Measurements from ENCODE around the gene LMLN.
A peak's percentile ranks its signal among the peaks of the same experiment; 100 is the strongest.
"Not testable (repeated sequence)": the region's sequence is repeated elsewhere in the genome, so short reads cannot be mapped to it uniquely, and the experiment has no call there.

The LMLN gene

GRCh38 chr3:198064420-198064819 is 104.4 kb downstream of the LMLN start:
- Histone ChIP-seq H3K4me2 (ENCODE audit: low read length) (no peak overlapping the region), H3K9me3 (replicated peaks; ENCODE audit: low read length) (no peaks in the 10 kb centered on the region), H3K4me3 (ENCODE audit: low read length) (no peak overlapping the region), H3K9ac (ENCODE audit: low read depth, low read length) (no peak overlapping the region), H3K36me3 (ENCODE audit: insufficient read depth, low read length) (no peaks in the 10 kb centered on the region), H3K4me1 (ENCODE audit: control insufficient read depth, insufficient read depth, low read length) (no peaks in the 10 kb centered on the region), H3K27me3 (ENCODE audit: control insufficient read depth, insufficient read depth, low read length) (peaks cover 77% of the 10 kb centered on the region)

- no peak overlapping the region for H3K9ac ChIP-seq (ENCODE audit: low read depth, low read length)
- H3K9me3 ChIP-seq (replicated peaks; ENCODE audit: low read length): no peaks in the 10 kb centered on the region
- H3K4me3 ChIP-seq (ENCODE audit: low read length): no peak overlapping the region
- no peak overlapping the region for H3K4me2 ChIP-seq (ENCODE audit: low read length)
- no peaks in the 10 kb centered on the region for H3K4me1 ChIP-seq (ENCODE audit: control insufficient read depth, insufficient read depth, low read length)
- H3K36me3 ChIP-seq (ENCODE audit: insufficient read depth, low read length): no peaks in the 10 kb centered on the region
- peaks cover 63% of the 10 kb centered on the region for H3K27me3 ChIP-seq (ENCODE audit: control insufficient read depth, insufficient read depth, low read length)
Measured at GRCh38 chr3:198065897-198066296, 105.9 kb downstream of the LMLN start.

GRCh38 chr3:198067416-198067815 is 107.4 kb downstream of the LMLN start:
- H3K36me3 ChIP-seq (ENCODE audit: insufficient read depth, low read length): no peaks in the 10 kb centered on the region
- H3K9ac ChIP-seq (ENCODE audit: low read depth, low read length): no peak overlapping the region
- H3K4me2 ChIP-seq (ENCODE audit: low read length): no peak overlapping the region
- H3K27me3 ChIP-seq (ENCODE audit: control insufficient read depth, insufficient read depth, low read length): peaks cover 64% of the 10 kb centered on the region
- no peaks in the 10 kb centered on the region for H3K9me3 ChIP-seq (replicated peaks; ENCODE audit: low read length)
- H3K4me3 ChIP-seq (ENCODE audit: low read length): no peak overlapping the region
- H3K4me1 ChIP-seq (ENCODE audit: control insufficient read depth, insufficient read depth, low read length): no peaks in the 10 kb centered on the region

GRCh38 chr3:198070871-198071270 is 110.9 kb downstream of the LMLN start:
- Histone ChIP-seq H3K9ac (ENCODE audit: low read depth, low read length) (no peak overlapping the region), H3K4me1 (ENCODE audit: control insufficient read depth, insufficient read depth, low read length) (no peaks in the 10 kb centered on the region), H3K27me3 (ENCODE audit: control insufficient read depth, insufficient read depth, low read length) (peaks cover 67% of the 10 kb centered on the region), H3K4me3 (ENCODE audit: low read length) (no peak overlapping the region), H3K9me3 (replicated peaks; ENCODE audit: low read length) (no peaks in the 10 kb centered on the region), H3K4me2 (ENCODE audit: low read length) (no peak overlapping the region), H3K36me3 (ENCODE audit: insufficient read depth, low read length) (no peaks in the 10 kb centered on the region)

GRCh38 chr3:198071602-198072287 is 111.7 kb downstream of the LMLN start:
- Histone ChIP-seq H3K4me2 (ENCODE audit: low read length) (no peak overlapping the region), H3K4me3 (ENCODE audit: low read length) (no peak overlapping the region), H3K9ac (ENCODE audit: low read depth, low read length) (no peak overlapping the region), H3K36me3 (ENCODE audit: insufficient read depth, low read length) (no peaks in the 10 kb centered on the region), H3K4me1 (ENCODE audit: control insufficient read depth, insufficient read depth, low read length) (no peaks in the 10 kb centered on the region), H3K9me3 (replicated peaks; ENCODE audit: low read length) (no peaks in the 10 kb centered on the region), H3K27me3 (ENCODE audit: control insufficient read depth, insufficient read depth, low read length) (peaks cover 68% of the 10 kb centered on the region)

- Histone ChIP-seq H3K36me3 (ENCODE audit: insufficient read depth, low read length) (no peaks in the 10 kb centered on the region), H3K4me3 (ENCODE audit: low read length) (no peak overlapping the region), H3K9ac (ENCODE audit: low read depth, low read length) (no peak overlapping the region), H3K9me3 (replicated peaks; ENCODE audit: low read length) (no peaks in the 10 kb centered on the region), H3K27me3 (ENCODE audit: control insufficient read depth, insufficient read depth, low read length) (peaks cover 83% of the 10 kb centered on the region), H3K4me2 (ENCODE audit: low read length) (no peak overlapping the region), H3K4me1 (ENCODE audit: control insufficient read depth, insufficient read depth, low read length) (peaks cover 13% of the 10 kb centered on the region)
Measured at GRCh38 chr3:198076722-198077308, 116.8 kb downstream of the LMLN start.

GRCh38 chr3:198079771-198080520 is 119.9 kb downstream of the LMLN start:
- H3K4me1 ChIP-seq (ENCODE audit: control insufficient read depth, insufficient read depth, low read length): peaks cover 13% of the 10 kb centered on the region
- H3K27me3 ChIP-seq (ENCODE audit: control insufficient read depth, insufficient read depth, low read length): peaks cover 72% of the 10 kb centered on the region
- no peaks in the 10 kb centered on the region for H3K36me3 ChIP-seq (ENCODE audit: insufficient read depth, low read length)
- H3K4me3 ChIP-seq (ENCODE audit: low read length): peak overlapping the region; percentile 69
- no peaks in the 10 kb centered on the region for H3K9me3 ChIP-seq (replicated peaks; ENCODE audit: low read length)
- no peak overlapping the region for H3K9ac ChIP-seq (ENCODE audit: low read depth, low read length)
- H3K4me2 ChIP-seq (ENCODE audit: low read length): peak overlapping the region; percentile 90

- Histone ChIP-seq H3K9me3 (replicated peaks; ENCODE audit: low read length) (no peaks in the 10 kb centered on the region), H3K9ac (ENCODE audit: low read depth, low read length) (no peak overlapping the region), H3K36me3 (ENCODE audit: insufficient read depth, low read length) (no peaks in the 10 kb centered on the region), H3K4me3 (ENCODE audit: low read length) (peak overlapping the region; percentile 69), H3K4me2 (ENCODE audit: low read length) (peak overlapping the region; percentile 90), H3K27me3 (ENCODE audit: control insufficient read depth, insufficient read depth, low read length) (peaks cover 72% of the 10 kb centered on the region), H3K4me1 (ENCODE audit: control insufficient read depth, insufficient read depth, low read length) (peaks cover 13% of the 10 kb centered on the region)
Measured at GRCh38 chr3:198080521-198081384, 120.7 kb downstream of the LMLN start.

GRCh38 chr3:198081421-198081844 is 121.4 kb downstream of the LMLN start:
- peaks cover 70% of the 10 kb centered on the region for H3K27me3 ChIP-seq (ENCODE audit: control insufficient read depth, insufficient read depth, low read length)
- H3K4me1 ChIP-seq (ENCODE audit: control insufficient read depth, insufficient read depth, low read length): peaks cover 13% of the 10 kb centered on the region
- H3K36me3 ChIP-seq (ENCODE audit: insufficient read depth, low read length): no peaks in the 10 kb centered on the region
- H3K9ac ChIP-seq (ENCODE audit: low read depth, low read length): no peak overlapping the region
- H3K4me2 ChIP-seq (ENCODE audit: low read length): no peak overlapping the region
- no peaks in the 10 kb centered on the region for H3K9me3 ChIP-seq (replicated peaks; ENCODE audit: low read length)
- no peak overlapping the region for H3K4me3 ChIP-seq (ENCODE audit: low read length)

- H3K4me1 ChIP-seq (ENCODE audit: control insufficient read depth, insufficient read depth, low read length): peaks cover 13% of the 10 kb centered on the region
- not testable (repeated sequence) for H3K36me3 ChIP-seq (ENCODE audit: insufficient read depth, low read length); H3K4me3 ChIP-seq (ENCODE audit: low read length); H3K9ac ChIP-seq (ENCODE audit: low read depth, low read length); H3K4me2 ChIP-seq (ENCODE audit: low read length); H3K9me3 ChIP-seq (replicated peaks; ENCODE audit: low read length)
- peaks cover 72% of the 10 kb centered on the region for H3K27me3 ChIP-seq (ENCODE audit: control insufficient read depth, insufficient read depth, low read length)
Measured at GRCh38 chr3:198082226-198082625, 122.2 kb downstream of the LMLN start.

- Histone ChIP-seq H3K4me2 (ENCODE audit: low read length) (no peak overlapping the region), H3K4me3 (ENCODE audit: low read length) (no peak overlapping the region), H3K9me3 (replicated peaks; ENCODE audit: low read length) (no peaks in the 10 kb centered on the region), H3K9ac (ENCODE audit: low read depth, low read length) (no peak overlapping the region), H3K4me1 (ENCODE audit: control insufficient read depth, insufficient read depth, low read length) (no peaks in the 10 kb centered on the region), H3K36me3 (ENCODE audit: insufficient read depth, low read length) (no peaks in the 10 kb centered on the region), H3K27me3 (ENCODE audit: control insufficient read depth, insufficient read depth, low read length) (peaks cover 71% of the 10 kb centered on the region)
Measured at GRCh38 chr3:198088421-198088955, 128.5 kb downstream of the LMLN start.
